Neural cell (in vitro differentiated cells): Measurements from ENCODE around the gene MFF. TPM values are rescaled to one million over a fixed set of nuclear protein-coding genes. Genes with fewer than 3 reads are reported as not detected.

Experiments
- H2AFZ ChIP-seq: fragments of 200-600, 300-800 bp; sonication (generic), shearing (Covaris generic); 2 replicates; pipeline ENCODE4 v1.6.0; 2014; ENCODE audit warnings: low read depth, mild to moderate bottlenecking, antibody characterized with exemption, low read length, moderate library complexity
- H3F3A ChIP-seq: fragments of 200-600 bp; shearing (Covaris generic); 2 replicates; pipeline ENCODE4 v1.6.1; 2016; ENCODE audit warnings: mild to moderate bottlenecking, moderate library complexity, mixed read lengths, antibody characterized with exemption, low read length; ENCODE audit not compliant: insufficient read depth, poor library complexity, severe bottlenecking
- H3K27ac ChIP-seq: fragments of 200-600, 300-800 bp; sonication (generic), shearing (Covaris generic); 2 replicates; pipeline ENCODE4 v1.5.1; 2014; ENCODE audit warnings: mild to moderate bottlenecking, low read length, moderate library complexity
- H3K27me3 ChIP-seq: fragments of 300-800, 200-600 bp; sonication (generic), shearing (Covaris generic); 2 replicates; pipeline ENCODE4 v1.6.0; 2014; ENCODE audit warnings: mild to moderate bottlenecking, low read depth, low read length, moderate library complexity; ENCODE audit not compliant: insufficient read depth
- H3K36me3 ChIP-seq: fragments of 300-800, 200-600 bp; sonication (generic), shearing (Covaris generic); 2 replicates; pipeline ENCODE4 v1.5.1; 2014; ENCODE audit warnings: mild to moderate bottlenecking, antibody characterized with exemption, low read length, moderate library complexity; ENCODE audit not compliant: insufficient read depth
- H3K4me2 ChIP-seq: fragments of 300-800, 200-600 bp; sonication (generic), shearing (Covaris generic); 2 replicates; pipeline ENCODE4 v1.6.0; 2014; ENCODE audit warnings: mild to moderate bottlenecking, low read length
- H3K4me3 ChIP-seq: fragments of 300-800, 200-600 bp; sonication (generic), shearing (Covaris generic); 2 replicates; pipeline ENCODE4 v1.5.1; 2014; ENCODE audit warnings: mild to moderate bottlenecking, low read length, moderate library complexity
- H3K79me2 ChIP-seq: fragments of 200-600 bp; shearing (Covaris generic); replicated peaks from 2 replicates; pipeline ENCODE4 v1.6.0; 2014; ENCODE audit warnings: mild to moderate bottlenecking, low read length, moderate library complexity; ENCODE audit not compliant: insufficient read depth
- H3K9ac ChIP-seq: fragments of 300-800, 200-600 bp; sonication (generic), shearing (Covaris generic); 2 replicates; pipeline ENCODE4 v1.6.1; 2016; ENCODE audit warnings: mild to moderate bottlenecking, low read length, mixed read lengths
- H3K9me2 ChIP-seq: fragments of 200-600 bp; shearing (Covaris generic); 2 replicates; pipeline ENCODE4 v1.6.1; 2016; ENCODE audit warnings: mild to moderate bottlenecking, low read length, mixed read lengths; ENCODE audit not compliant: insufficient read depth
- H3K9me3 ChIP-seq: fragments of 200-600, 300-800 bp; sonication (generic), shearing (Covaris generic); 2 replicates; pipeline ENCODE4 v1.6.1; 2016; ENCODE audit warnings: mild to moderate bottlenecking, mixed run types, low read length, moderate library complexity, mixed read lengths
- H4K20me1 ChIP-seq: fragments of 200-600 bp; shearing (Covaris generic); 2 replicates; pipeline ENCODE4 v1.6.1; 2016; ENCODE audit warnings: mild to moderate bottlenecking, mixed run types; ENCODE audit not compliant: insufficient read depth
- CTCF ChIP-seq: fragments of 450-650 bp; IDR thresholded peaks from 2 replicates; pipeline ENCODE4 v1.5.1; 2014; ENCODE audit warnings: antibody characterized with exemption, mild to moderate bottlenecking, moderate library complexity; ENCODE audit not compliant: poor library complexity, severe bottlenecking
- EP300 ChIP-seq: fragments of 450-650 bp; conservative IDR thresholded peaks from 2 replicates; pipeline ENCODE4 v1.6.1; 2014; ENCODE audit warnings: antibody characterized with exemption, mild to moderate bottlenecking, moderate library complexity; ENCODE audit not compliant: poor library complexity, severe bottlenecking
- EZH2 ChIP-seq: fragments of 200-600, 300-800 bp; shearing (Covaris generic), sonication (generic); IDR thresholded peaks from 2 replicates; pipeline ENCODE4 v1.6.1; 2014; ENCODE audit warnings: antibody characterized with exemption, low read length, borderline replicate concordance, mild to moderate bottlenecking; ENCODE audit not compliant: insufficient read depth, poor library complexity, severe bottlenecking
- MXI1 ChIP-seq: fragments of 450-650 bp; conservative IDR thresholded peaks from 2 replicates; pipeline ENCODE4 v1.6.1; 2014; ENCODE audit warnings: antibody characterized with exemption, mild to moderate bottlenecking; ENCODE audit not compliant: poor library complexity, severe bottlenecking
- POLR2AphosphoS5 ChIP-seq: IDR thresholded peaks from 2 replicates; pipeline ENCODE4 v1.6.1; 2012
- RAD21 ChIP-seq: fragments of 450-650 bp; conservative IDR thresholded peaks from 2 replicates; pipeline ENCODE4 v1.6.1; 2014; ENCODE audit warnings: antibody characterized with exemption, mild to moderate bottlenecking, moderate library complexity
- REST ChIP-seq: IDR thresholded peaks from 2 replicates; pipeline ENCODE4 v1.6.1; 2012; ENCODE audit warnings: borderline replicate concordance
- TAF1 ChIP-seq: IDR thresholded peaks from 2 replicates; pipeline ENCODE4 v1.6.1; 2012; ENCODE audit warnings: low read depth
- polyA plus RNA-seq: library from polyadenylated mRNA; depleted of rRNA; stranded (reverse); fragments of >200 nt; gene quantifications from 2 replicates; pipeline ENCODE4 v1.2.3, GENCODE V29; 2014

The MFF gene
- polyA plus RNA-seq, 1 donor from 2014 or later: 192 TPM

- Histone ChIP-seq H3K9me3 (no peaks in the 10 kb centered on the region), H3K27me3 (no peaks in the 10 kb centered on the region), H3K4me2 (no peak overlapping the region), H3K4me3 (no peak overlapping the region), H3K79me2 (no peaks in the 10 kb centered on the region), H3K27ac (no peak overlapping the region), H3K9me2 (no peaks in the 10 kb centered on the region), H3K36me3 (no peaks in the 10 kb centered on the region), H3F3A (no peaks in the 10 kb centered on the region), H3K9ac (no peak overlapping the region), H4K20me1 (no peaks in the 10 kb centered on the region), H2AFZ (no peak overlapping the region)
- TF ChIP-seq RAD21 (no peak), POLR2AphosphoS5 (no peak), REST (no peak), MXI1 (no peak)
Observed at GRCh38 chr2:227285741-227286236, 39.3 kb upstream of the MFF start.

DNA sequence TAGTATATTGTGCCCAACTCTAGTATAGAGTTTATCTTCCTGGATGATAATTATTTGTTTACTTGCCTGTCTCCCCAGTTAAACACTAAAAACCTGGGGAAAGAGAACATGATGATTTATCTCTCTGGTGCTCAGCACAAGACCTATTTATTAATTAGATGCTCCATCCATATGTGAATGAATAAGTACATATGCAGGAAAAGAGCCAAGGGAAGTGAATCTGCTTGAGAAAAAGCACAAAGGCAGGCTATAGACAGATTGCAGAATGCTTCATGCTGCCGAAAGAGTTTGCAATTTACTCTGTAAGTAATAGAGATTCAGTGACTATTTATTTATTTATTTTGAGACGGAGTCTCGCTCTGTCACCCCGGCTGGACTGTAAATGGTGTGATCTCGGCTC lies 37.3 kb upstream of the MFF start:
- no peaks in the 10 kb centered on the region for H4K20me1 ChIP-seq
- H3K79me2 ChIP-seq: no peaks in the 10 kb centered on the region
- no peak overlapping the region for H3K4me3 ChIP-seq
- TF ChIP-seq TAF1 (no peak), POLR2AphosphoS5 (no peak), EP300 (no peak), EZH2 (no peak), MXI1 (no peak), REST (no peak), CTCF (no peak)
- H3K9me3 ChIP-seq: no peaks in the 10 kb centered on the region
- H2AFZ ChIP-seq: no peak overlapping the region
- no peak overlapping the region for H3K9ac ChIP-seq
- H3F3A ChIP-seq: no peaks in the 10 kb centered on the region
- H3K9me2 ChIP-seq: no peaks in the 10 kb centered on the region
- no peaks in the 10 kb centered on the region for H3K27me3 ChIP-seq
- no peak overlapping the region for H3K4me2 ChIP-seq
- H3K27ac ChIP-seq: no peak overlapping the region
- H3K36me3 ChIP-seq: no peaks in the 10 kb centered on the region
